Measurements from ENCODE around the gene ZNF33B. TPM values are rescaled to one million over a fixed set of nuclear protein-coding genes. Genes with fewer than 3 reads are reported as not detected.
"Not testable (repeated sequence)": the region's sequence is repeated elsewhere in the genome, so short reads cannot be mapped to it uniquely, and the experiment has no call there.

Gene ZNF33B
- total and polyA plus RNA-seq, 7 donors, result 12.1 to 21.9 (median 14.8) TPM

DNA sequence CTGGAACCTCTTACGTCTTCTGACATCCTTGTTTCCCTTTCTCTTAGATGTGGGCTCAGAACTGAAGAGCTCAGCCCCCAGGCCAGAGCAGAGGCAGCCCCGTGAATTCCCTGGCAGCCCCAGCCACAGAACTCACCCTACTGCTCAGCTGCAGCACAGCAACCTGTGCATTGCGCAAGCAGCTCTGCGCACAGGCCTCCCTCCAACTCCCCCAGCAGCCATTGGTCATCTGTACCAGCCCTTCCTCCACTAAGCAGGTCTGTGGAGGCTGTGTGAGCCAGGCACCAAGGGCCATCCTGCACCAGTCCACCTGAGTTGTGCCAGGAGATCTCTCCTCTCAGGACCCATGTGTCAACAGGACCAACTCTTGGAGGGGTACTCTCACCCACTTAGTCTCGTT, 54.5 kb downstream of the ZNF33B start:
- TF ChIP-seq POLR2AphosphoS5 (IDR thresholded peaks at IDR 0.05) (no peak), POLR2A (IDR thresholded peaks at IDR 0.05) (no peak), EP300 (IDR thresholded peaks at IDR 0.05) (no peak)
- TF ChIP-seq, protein P1, sequence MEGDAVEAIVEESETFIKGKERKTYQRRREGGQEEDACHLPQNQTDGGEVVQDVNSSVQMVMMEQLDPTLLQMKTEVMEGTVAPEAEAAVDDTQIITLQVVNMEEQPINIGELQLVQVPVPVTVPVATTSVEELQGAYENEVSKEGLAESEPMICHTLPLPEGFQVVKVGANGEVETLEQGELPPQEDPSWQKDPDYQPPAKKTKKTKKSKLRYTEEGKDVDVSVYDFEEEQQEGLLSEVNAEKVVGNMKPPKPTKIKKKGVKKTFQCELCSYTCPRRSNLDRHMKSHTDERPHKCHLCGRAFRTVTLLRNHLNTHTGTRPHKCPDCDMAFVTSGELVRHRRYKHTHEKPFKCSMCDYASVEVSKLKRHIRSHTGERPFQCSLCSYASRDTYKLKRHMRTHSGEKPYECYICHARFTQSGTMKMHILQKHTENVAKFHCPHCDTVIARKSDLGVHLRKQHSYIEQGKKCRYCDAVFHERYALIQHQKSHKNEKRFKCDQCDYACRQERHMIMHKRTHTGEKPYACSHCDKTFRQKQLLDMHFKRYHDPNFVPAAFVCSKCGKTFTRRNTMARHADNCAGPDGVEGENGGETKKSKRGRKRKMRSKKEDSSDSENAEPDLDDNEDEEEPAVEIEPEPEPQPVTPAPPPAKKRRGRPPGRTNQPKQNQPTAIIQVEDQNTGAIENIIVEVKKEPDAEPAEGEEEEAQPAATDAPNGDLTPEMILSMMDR (IDR thresholded peaks at IDR 0.05), result no peak
- intact Hi-C loops (cut with DNase I), result no loop called here
- WGBS, 2 donors, result 94 to 97% methylated on average over 5 of the region's 5 CpGs
- Histone ChIP-seq H3K4me1 (no peaks in the 10 kb centered on the region), H3K36me3 (peaks cover 0 to 21% (median 6%) of the 10 kb centered on the region in 4 donors), H3K9me3 (peaks cover 0 to 3% (median 1%) of the 10 kb centered on the region in 4 donors), H3K27ac (no peak overlapping the region), H3K4me3 (no peak overlapping the region), H3K27me3 (no peaks in the 10 kb centered on the region)
- DNase-seq, result no peak

DNA sequence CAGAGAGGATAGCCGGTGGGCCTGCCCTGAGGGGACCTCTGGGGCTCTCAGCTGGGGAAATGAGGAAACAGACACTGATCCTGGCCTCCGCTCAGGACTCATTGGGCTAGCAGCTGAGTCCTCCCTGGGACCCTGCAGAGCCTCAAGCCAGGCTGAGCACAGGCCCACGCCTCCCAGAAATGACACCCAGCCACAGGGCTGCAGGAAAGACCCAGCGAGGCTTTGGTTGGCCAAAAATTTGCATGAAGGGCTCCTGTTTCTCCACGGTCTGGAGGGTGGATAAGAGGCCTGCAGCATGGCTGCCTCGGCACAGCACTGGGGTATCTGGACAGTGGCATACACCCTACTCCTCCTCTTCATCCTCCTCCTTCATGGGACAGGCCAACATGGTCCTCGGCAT, 60.4 kb downstream of the ZNF33B start:
- TF ChIP-seq EP300 (IDR thresholded peaks at IDR 0.05) (no peak), POLR2AphosphoS5 (IDR thresholded peaks at IDR 0.05) (no peak), POLR2A (IDR thresholded peaks at IDR 0.05) (no peak)
- TF ChIP-seq, protein P1 (IDR thresholded peaks at IDR 0.05), result no peak
- Histone ChIP-seq H3K4me1 (no peaks in the 10 kb centered on the region), H3K27me3 (no peaks in the 10 kb centered on the region), H3K9me3 (peaks cover 0 to 3% (median 0%) of the 10 kb centered on the region in 4 donors), H3K4me3 (no peak overlapping the region), H3K36me3 (no peaks in the 10 kb centered on the region), H3K27ac (no peak overlapping the region)
- no peak for DNase-seq
- intact Hi-C loops (cut with DNase I), result no loop called here
- 75 to 79% methylated on average over 7 of the region's 7 CpGs for WGBS, 2 donors

DNA sequence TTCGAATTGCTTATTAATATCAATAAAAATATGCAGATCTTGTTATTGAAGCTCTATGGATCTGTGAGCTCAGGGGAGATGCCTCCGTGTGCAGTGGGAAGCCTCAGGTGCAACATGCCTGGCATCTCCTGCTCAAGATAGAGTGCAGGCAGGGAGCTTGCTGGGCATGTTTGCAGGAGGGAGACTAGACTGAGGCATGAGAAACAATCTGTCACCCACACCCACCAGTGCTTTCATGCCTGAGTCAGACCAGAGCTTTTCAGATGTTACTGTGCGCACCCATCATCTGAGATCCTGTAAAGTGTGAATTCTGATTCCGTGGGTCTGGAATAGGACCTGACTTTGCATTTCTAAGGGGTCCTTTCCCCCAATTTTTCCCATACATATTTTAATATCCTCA, 62.0 kb downstream of the ZNF33B start:
- H3K4me1 ChIP-seq, result no peaks in the 10 kb centered on the region
- H3K4me3 ChIP-seq, result no peak overlapping the region
- TF ChIP-seq EP300 (IDR thresholded peaks at IDR 0.05) (no peak), POLR2AphosphoS5 (IDR thresholded peaks at IDR 0.05) (no peak), POLR2A (IDR thresholded peaks at IDR 0.05) (no peak)
- TF ChIP-seq, protein P1 (IDR thresholded peaks at IDR 0.05), result no peak
- no peaks in the 10 kb centered on the region for H3K36me3 ChIP-seq
- H3K27me3 ChIP-seq, result no peaks in the 10 kb centered on the region
- no peak for DNase-seq
- intact Hi-C loops (cut with DNase I), result no loop called here
- peaks cover 0 to 3% (median 0%) of the 10 kb centered on the region in 4 donors for H3K9me3 ChIP-seq
- no peak overlapping the region for H3K27ac ChIP-seq
- 92 to 93% methylated on average over 4 of the region's 4 CpGs for WGBS, 2 donors

DNA sequence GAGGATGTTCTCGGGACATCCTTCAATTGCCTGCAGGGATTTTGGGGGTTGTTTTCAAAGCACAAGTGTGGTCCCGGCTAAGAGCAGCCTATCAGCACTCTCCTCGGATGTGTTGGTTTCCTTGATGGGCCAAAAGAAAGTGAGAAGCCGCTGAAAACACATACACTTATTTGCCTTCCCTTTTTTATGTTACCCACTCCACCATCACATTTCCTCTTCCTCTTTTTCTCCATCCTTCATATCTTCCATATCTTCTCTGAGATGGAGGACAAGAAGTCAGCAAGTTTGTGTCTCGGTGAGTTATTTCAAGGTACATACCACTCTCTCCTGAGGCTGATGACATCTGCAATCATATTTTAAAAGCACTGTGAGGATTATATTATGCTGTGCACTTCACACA, 64.0 kb downstream of the ZNF33B start:
- no peak for DNase-seq
- Histone ChIP-seq H3K9me3 (no peaks in the 10 kb centered on the region), H3K36me3 (no peaks in the 10 kb centered on the region), H3K27ac (no peak overlapping the region), H3K27me3 (no peaks in the 10 kb centered on the region), H3K4me3 (no peak overlapping the region), H3K4me1 (no peaks in the 10 kb centered on the region)
- TF ChIP-seq EP300 (IDR thresholded peaks at IDR 0.05) (no peak), POLR2AphosphoS5 (IDR thresholded peaks at IDR 0.05) (no peak), POLR2A (IDR thresholded peaks at IDR 0.05) (no peak)
- TF ChIP-seq, protein P1 (IDR thresholded peaks at IDR 0.05), result no peak
- intact Hi-C loops (cut with DNase I), result no loop called here
- WGBS, 2 donors, result 56 to 87% methylated on average over 5 of the region's 5 CpGs

DNA sequence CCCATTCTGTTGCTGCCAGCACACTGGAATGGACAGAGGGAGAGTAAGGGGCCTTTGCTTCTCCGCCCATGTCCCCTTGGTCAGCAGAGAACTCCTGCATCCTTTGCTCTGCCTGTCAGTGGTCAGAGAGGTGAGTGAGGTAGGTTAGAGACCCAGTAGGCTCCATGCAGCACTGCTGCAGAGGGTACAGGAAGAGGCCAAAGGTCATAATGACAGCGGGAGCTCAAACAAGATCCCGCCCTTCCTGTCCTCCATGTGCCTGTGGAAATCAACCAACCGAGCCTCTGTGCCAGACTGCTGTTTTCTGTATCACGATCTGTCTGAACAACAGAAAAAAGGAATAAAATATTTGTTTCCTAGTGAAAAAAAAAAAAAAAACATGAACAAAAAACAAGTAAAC, 81.4 kb downstream of the ZNF33B start:
- intact Hi-C loops (cut with DNase I), result loop anchor here (10.0 kb wide), 2 partner anchors 198 to 228 kb away; partner anchors contain the start of gene BMS1
- H3K27me3 ChIP-seq, result no peaks in the 10 kb centered on the region
- no peak for DNase-seq
- WGBS, 2 donors, result 40 to 64% methylated on average over 5 of the region's 5 CpGs
- TF ChIP-seq, protein P1 (IDR thresholded peaks at IDR 0.05), result no peak
- TF ChIP-seq POLR2A (IDR thresholded peaks at IDR 0.05) (no peak), EP300 (IDR thresholded peaks at IDR 0.05) (no peak), POLR2AphosphoS5 (IDR thresholded peaks at IDR 0.05) (no peak)
- H3K27ac ChIP-seq, result no peak overlapping the region
- peaks cover 0 to 11% (median 7%) of the 10 kb centered on the region in 4 donors for H3K4me1 ChIP-seq
- no peak overlapping the region for H3K4me3 ChIP-seq
- H3K9me3 ChIP-seq, result peaks cover 0 to 4% (median 0%) of the 10 kb centered on the region in 4 donors
- no peaks in the 10 kb centered on the region for H3K36me3 ChIP-seq

DNA sequence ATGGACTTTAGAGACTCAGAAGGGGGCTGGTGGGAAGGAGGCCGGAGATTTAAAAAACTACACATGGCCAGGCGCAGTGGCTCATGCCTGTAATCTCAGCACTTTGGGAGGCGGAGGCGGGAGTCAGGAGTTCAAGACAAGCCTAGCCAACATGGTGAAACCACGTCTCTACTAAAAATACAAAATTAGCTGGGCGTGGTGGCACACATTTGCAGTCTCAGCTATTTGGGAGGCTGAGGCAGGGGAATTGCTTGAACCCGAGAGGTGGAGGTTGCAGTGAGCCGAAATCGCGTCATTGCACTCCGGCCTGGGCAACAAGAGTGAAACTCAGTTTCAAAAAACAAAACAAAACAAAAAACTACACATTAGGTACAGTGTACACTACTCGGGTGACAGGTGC, 84.8 kb downstream of the ZNF33B start:
- peak overlapping the region in 3 of 4 donors; percentile 77 to 82 (median 77) for H3K27ac ChIP-seq
- intact Hi-C loops (cut with DNase I), result loop anchor here (2.0 to 10.0 kb wide), 3 partner anchors 85 to 231 kb away; partner anchors contain the start of genes BMS1 and ZNF33B
- H3K4me3 ChIP-seq, result peak overlapping the region in 1 of 4 donors; percentile 71
- peaks cover 0 to 23% (median 21%) of the 10 kb centered on the region in 4 donors for H3K4me1 ChIP-seq
- H3K36me3 ChIP-seq, result peaks cover 0 to 15% (median 0%) of the 10 kb centered on the region in 4 donors
- WGBS, 2 donors, result 91 to 95% methylated on average over 12 of the region's 12 CpGs
- not testable (repeated sequence) for DNase-seq, H3K27me3 ChIP-seq, H3K9me3 ChIP-seq
